Thymus (tissue), 11 donors: ENCODE measurements around the gene TUBGCP2. TPM values are rescaled to one million over a fixed set of nuclear protein-coding genes. Genes with fewer than 3 reads are reported as not detected.

Source experiments
- DNase-seq, 9 donors: peaks; one replicate each; pipeline ENCODE4 v3.0.0-alpha.2; 2013; ENCODE audit warnings: low spot score in 9 of 9, low read depth in 6 of 9, missing footprints in 1 of 9
- H3K27ac ChIP-seq, 2 donors: one replicate each; pipeline ENCODE4 v1.5.1; 2013; ENCODE audit warnings: control low read depth in 1 of 2, low read depth in 1 of 2, low read length in 1 of 2, mild to moderate bottlenecking in 1 of 2, moderate library complexity in 1 of 2
- H3K27me3 ChIP-seq, 2 donors: one replicate each; pipeline ENCODE4 v1.5.1; 2013; ENCODE audit warnings: low read length in 1 of 2; ENCODE audit not compliant: control insufficient read depth in 2 of 2, insufficient read depth in 1 of 2
- H3K36me3 ChIP-seq, 2 donors: one replicate each; pipeline ENCODE4 v1.5.1; 2013; ENCODE audit warnings: low read length in 1 of 2, mild to moderate bottlenecking in 1 of 2, moderate library complexity in 1 of 2; ENCODE audit not compliant: control insufficient read depth in 2 of 2, insufficient read depth in 2 of 2
- H3K4me1 ChIP-seq, 2 donors: one replicate each; pipeline ENCODE4 v1.5.1; 2013; ENCODE audit warnings: low read length in 2 of 2; ENCODE audit not compliant: control insufficient read depth in 2 of 2, insufficient read depth in 2 of 2
- H3K4me3 ChIP-seq, 2 donors: one replicate each; pipeline ENCODE4 v1.5.1; 2013; ENCODE audit warnings: low read length in 2 of 2, control low read depth in 1 of 2, mild to moderate bottlenecking in 1 of 2
- H3K9me3 ChIP-seq, 2 donors: one replicate each; pipeline ENCODE4 v1.5.1; 2013; ENCODE audit warnings: low read length in 1 of 2, mild to moderate bottlenecking in 1 of 2; ENCODE audit not compliant: control insufficient read depth in 2 of 2, insufficient read depth in 1 of 2
- WGBS: extraction: QIAGEN DNeasy Blood & Tissue Kit; methylation state at CpG from one replicate; pipeline ENCODE4 v1.1.7; 2013; 5-methylcytosine and 5-hydroxymethylcytosine counted together
- polyA plus RNA-seq: library from polyadenylated mRNA; stranded (reverse); fragments of 200-250 nt; gene quantifications from one replicate; pipeline ENCODE4 v1.2.3, GENCODE V29; 2013
- total RNA-seq: library from RNA; stranded (reverse); fragments of 120-200 nt; gene quantifications from one replicate; pipeline ENCODE4 v1.2.4, GENCODE V29; 2013
- donor health status: healthy.

The TUBGCP2 gene
- total and polyA plus RNA-seq, 2 donors: 26.9 to 164 TPM

DNA sequence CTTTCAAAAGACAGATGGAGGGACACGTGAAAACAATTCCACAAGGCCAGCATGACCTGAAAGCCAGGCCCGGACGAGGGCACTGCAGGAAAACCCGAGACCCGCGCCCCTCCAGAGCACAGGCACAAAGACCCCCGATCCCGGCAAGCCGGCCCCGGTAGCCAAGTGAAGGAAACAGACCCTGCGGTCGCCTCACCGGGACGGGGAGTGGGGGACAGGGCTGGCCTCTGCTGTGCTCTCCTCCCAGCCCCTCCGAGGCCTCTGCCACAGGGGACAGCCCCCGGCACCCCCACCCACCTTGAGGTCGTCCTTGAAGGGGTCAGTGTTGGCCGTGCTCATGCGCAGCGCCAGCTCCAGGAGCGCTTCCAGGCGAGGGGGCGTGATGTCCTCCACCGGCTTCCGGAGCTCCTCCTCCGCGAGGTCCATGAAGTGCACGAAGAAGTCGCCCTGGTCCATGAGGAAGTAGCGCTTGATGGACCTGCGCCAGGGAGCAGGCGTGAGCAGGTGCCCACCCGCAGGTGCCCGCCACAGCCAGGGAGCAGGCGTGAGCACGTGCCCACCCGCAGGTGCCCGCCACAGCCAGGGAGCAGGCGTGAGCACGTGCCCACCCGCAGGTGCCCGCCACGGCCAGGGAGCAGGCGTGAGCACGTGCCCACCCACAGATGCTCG, 20.7 kb downstream of the TUBGCP2 start:
- H3K36me3 ChIP-seq: peaks cover 57 to 83% of the 10 kb centered on the region in 2 donors
- H3K9me3 ChIP-seq: peaks cover 0 to 2% of the 10 kb centered on the region in 2 donors
- 96% methylated on average over 46 of the region's 46 CpGs for WGBS
- DNase-seq: no peak
- H3K27me3 ChIP-seq: no peaks in the 10 kb centered on the region
- no peaks in the 10 kb centered on the region for H3K4me1 ChIP-seq
- H3K27ac ChIP-seq: no peak overlapping the region
- no peak overlapping the region for H3K4me3 ChIP-seq

GRCh38 chr10:133286366-133286765, 22.3 kb downstream of the TUBGCP2 start:
- WGBS: 93% methylated on average over 18 of the region's 18 CpGs
- Histone ChIP-seq H3K9me3 (no peaks in the 10 kb centered on the region), H3K27ac (no peak overlapping the region), H3K36me3 (peaks cover 62 to 88% of the 10 kb centered on the region in 2 donors), H3K4me3 (no peak overlapping the region), H3K4me1 (no peaks in the 10 kb centered on the region), H3K27me3 (no peaks in the 10 kb centered on the region)
- DNase-seq: no peak

GRCh38 chr10:133285217-133285616, 23.5 kb downstream of the TUBGCP2 start:
- WGBS: 96% methylated on average over 36 of the region's 36 CpGs
- no peak for DNase-seq
- Histone ChIP-seq H3K4me1 (peaks cover 0 to 2% of the 10 kb centered on the region in 2 donors), H3K9me3 (no peaks in the 10 kb centered on the region), H3K4me3 (no peak overlapping the region), H3K27ac (no peak overlapping the region), H3K27me3 (no peaks in the 10 kb centered on the region), H3K36me3 (peaks cover 58 to 92% of the 10 kb centered on the region in 2 donors)

GRCh38 chr10:133283931-133284330, 24.7 kb downstream of the TUBGCP2 start:
- WGBS: 99% methylated on average over 24 of the region's 24 CpGs
- no peaks in the 10 kb centered on the region for H3K9me3 ChIP-seq
- H3K4me3 ChIP-seq: no peak overlapping the region
- H3K27ac ChIP-seq: no peak overlapping the region
- H3K27me3 ChIP-seq: no peaks in the 10 kb centered on the region
- peaks cover 0 to 6% of the 10 kb centered on the region in 2 donors for H3K4me1 ChIP-seq
- H3K36me3 ChIP-seq: peaks cover 61 to 93% of the 10 kb centered on the region in 2 donors
- DNase-seq: no peak

DNA sequence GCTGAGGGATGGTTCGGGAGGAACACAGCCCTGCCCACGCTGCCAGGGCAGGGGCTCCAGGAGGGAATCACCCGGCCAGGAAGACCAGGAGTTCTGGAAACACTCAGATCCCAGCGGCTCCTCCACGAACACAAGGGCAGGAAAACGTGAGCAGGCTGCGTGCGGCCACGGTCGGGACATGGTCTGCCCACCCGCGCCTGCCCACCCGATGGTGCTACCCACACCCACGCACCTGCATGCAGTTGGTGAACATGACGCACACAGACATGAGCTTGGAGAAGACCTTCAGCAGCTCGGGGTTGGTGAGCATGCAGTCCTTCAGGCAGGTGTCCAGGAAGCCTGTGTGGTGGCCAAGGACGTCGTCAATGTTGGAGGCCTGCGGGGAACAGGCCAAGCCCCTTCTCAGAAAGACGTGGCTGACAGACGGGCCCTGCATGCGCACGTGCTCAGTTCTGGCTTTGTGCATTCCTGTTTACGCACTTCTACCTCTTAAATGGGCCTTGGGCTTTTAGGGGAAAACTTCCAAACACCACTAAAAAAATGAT, 25.8 kb downstream of the TUBGCP2 start:
- DNase-seq: no peak
- WGBS: 97% methylated on average over 24 of the region's 24 CpGs
- H3K4me1 ChIP-seq: peaks cover 0 to 15% of the 10 kb centered on the region in 2 donors

DNA sequence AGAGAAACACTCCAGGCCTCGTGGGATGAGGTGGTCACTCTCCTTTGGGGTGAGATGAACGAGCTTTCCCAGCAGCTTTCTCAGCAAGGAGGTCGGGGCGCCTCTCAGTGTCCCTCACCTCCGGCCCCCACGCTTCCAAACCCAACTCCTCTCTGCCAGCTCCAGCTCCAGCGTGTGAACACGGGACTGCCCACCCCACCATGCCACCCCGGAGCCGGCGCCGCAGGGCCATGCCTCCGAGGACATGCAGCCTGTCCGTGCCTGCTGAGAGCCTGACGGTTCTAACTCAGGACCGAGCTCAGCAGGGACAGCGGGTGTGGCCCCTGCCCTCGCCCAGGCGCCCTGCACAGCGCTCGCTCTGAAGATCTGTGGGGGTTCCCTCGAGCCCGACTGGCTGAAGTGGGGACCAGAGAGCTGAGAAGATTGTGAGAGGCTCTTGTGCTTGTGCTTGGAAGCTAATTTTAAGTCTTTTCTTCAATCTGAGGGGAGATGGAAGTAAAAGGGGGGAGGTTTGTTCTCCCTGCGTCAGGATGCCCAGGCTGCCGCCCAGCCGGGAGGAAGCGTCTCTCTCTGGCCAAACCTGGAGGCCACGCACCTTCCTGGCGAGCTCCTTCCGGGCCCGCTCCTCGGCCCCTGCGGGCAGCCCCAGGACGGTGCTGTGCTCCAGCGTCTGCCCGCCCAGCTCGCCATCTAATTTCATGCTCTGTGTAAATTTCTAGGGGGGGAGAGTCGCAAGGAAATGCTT, 26.9 kb downstream of the TUBGCP2 start:
- DNase-seq: no peak
- H3K27ac ChIP-seq: no peak overlapping the region
- no peak overlapping the region for H3K4me3 ChIP-seq
- peaks cover 8 to 12% of the 10 kb centered on the region in 2 donors for H3K27me3 ChIP-seq
- 97% methylated on average over 38 of the region's 38 CpGs for WGBS
- H3K36me3 ChIP-seq: peaks cover 47 to 77% of the 10 kb centered on the region in 2 donors
- H3K4me1 ChIP-seq: peaks cover 0 to 25% of the 10 kb centered on the region in 2 donors
- H3K9me3 ChIP-seq: no peaks in the 10 kb centered on the region

More for the DNA sequence above, 25.8 kb downstream of the TUBGCP2 start:
- Histone ChIP-seq H3K27me3 (peaks cover 0 to under 1% of the 10 kb centered on the region in 2 donors), H3K4me3 (no peak overlapping the region), H3K36me3 (peaks cover 53 to 82% of the 10 kb centered on the region in 2 donors), H3K27ac (no peak overlapping the region), H3K9me3 (no peaks in the 10 kb centered on the region)

- Histone ChIP-seq H3K27me3 (peaks cover 15 to 19% of the 10 kb centered on the region in 2 donors), H3K36me3 (peaks cover 47 to 69% of the 10 kb centered on the region in 2 donors), H3K4me3 (no peak overlapping the region), H3K27ac (no peak overlapping the region), H3K9me3 (no peaks in the 10 kb centered on the region), H3K4me1 (peaks cover 5 to 25% of the 10 kb centered on the region in 2 donors)
- 98% methylated on average over 15 of the region's 15 CpGs for WGBS
- no peak for DNase-seq
Measured at GRCh38 chr10:133281084-133281483, 27.6 kb downstream of the TUBGCP2 start.

GRCh38 chr10:133280391-133281059, 28.1 kb downstream of the TUBGCP2 start:
- Histone ChIP-seq H3K27me3 (peaks cover 20 to 24% of the 10 kb centered on the region in 2 donors), H3K4me3 (no peak overlapping the region), H3K27ac (no peak overlapping the region), H3K36me3 (peaks cover 43 to 66% of the 10 kb centered on the region in 2 donors), H3K9me3 (peaks cover 0 to 2% of the 10 kb centered on the region in 2 donors), H3K4me1 (peaks cover 10 to 31% of the 10 kb centered on the region in 2 donors)
- DNase-seq: no peak
- 98% methylated on average over 10 of the region's 10 CpGs for WGBS
